Ramos (cell line): Measurements from ENCODE around the gene EXOC6B.

ENCODE experiments used
- in situ Hi-C: fragments of 300-500 bp; cut with MboI; formaldehyde crosslinking; loops from one replicate; pipeline ENCODE4 v1.14.3; 2022; ENCODE audit warnings: low sequenced_read_pairs; ENCODE audit not compliant: unreplicated experiment

EXOC6B gene

GRCh38 chr2:72330652-72331051, 495.2 kb downstream of the EXOC6B start:
- in situ Hi-C loops, result no loop called here

- in situ Hi-C loops, result no loop called here
These were observed 499.1 kb downstream of the EXOC6B start for GRCh38 chr2:72326759-72327158.

GRCh38 chr2:72325592-72326422, 500.0 kb downstream of the EXOC6B start:
- in situ Hi-C loops, result no loop called here

GRCh38 chr2:72316774-72317173, 509.1 kb downstream of the EXOC6B start:
- in situ Hi-C loops, result no loop called here

GRCh38 chr2:72300147-72300684, 525.6 kb downstream of the EXOC6B start:
- in situ Hi-C loops, result no loop called here

- in situ Hi-C loops, result no loop called here
These were observed 532.2 kb downstream of the EXOC6B start for GRCh38 chr2:72293620-72294019.

- in situ Hi-C loops, result no loop called here
These were observed 533.4 kb downstream of the EXOC6B start for GRCh38 chr2:72292433-72292832.

- in situ Hi-C loops, result no loop called here
These were observed 534.8 kb downstream of the EXOC6B start for GRCh38 chr2:72291059-72291458.

- in situ Hi-C loops, result no loop called here
These were observed 536.1 kb downstream of the EXOC6B start for GRCh38 chr2:72289736-72290135.

GRCh38 chr2:72289283-72289682, 536.5 kb downstream of the EXOC6B start:
- in situ Hi-C loops, result no loop called here

- in situ Hi-C loops, result no loop called here
These were observed 547.8 kb downstream of the EXOC6B start for GRCh38 chr2:72278046-72278445.

- in situ Hi-C loops, result no loop called here
These were observed 549.0 kb downstream of the EXOC6B start for GRCh38 chr2:72276876-72277275.

GRCh38 chr2:72276356-72276755, 549.5 kb downstream of the EXOC6B start:
- in situ Hi-C loops, result no loop called here

- in situ Hi-C loops, result no loop called here
These were observed 550.7 kb downstream of the EXOC6B start for GRCh38 chr2:72275084-72275483.

- in situ Hi-C loops, result no loop called here
These were observed 551.4 kb downstream of the EXOC6B start for GRCh38 chr2:72274380-72274797.

- in situ Hi-C loops, result no loop called here
These were observed 552.4 kb downstream of the EXOC6B start for GRCh38 chr2:72273384-72273783.

GRCh38 chr2:72271766-72272641, 553.8 kb downstream of the EXOC6B start:
- in situ Hi-C loops, result no loop called here

GRCh38 chr2:72271276-72271614, 554.6 kb downstream of the EXOC6B start:
- in situ Hi-C loops, result no loop called here

- in situ Hi-C loops, result no loop called here
These were observed 555.1 kb downstream of the EXOC6B start for GRCh38 chr2:72270556-72271275.

GRCh38 chr2:72263776-72264060, 562.1 kb downstream of the EXOC6B start:
- in situ Hi-C loops, result no loop called here
